Vagina (tissue), 2 donors: ENCODE results near the gene IRX5. TPM values are rescaled to one million over a fixed set of nuclear protein-coding genes. Genes with fewer than 3 reads are reported as not detected.

Source experiments
- DNase-seq, 2 donors: peaks; one replicate each; pipeline ENCODE4 v3.0.0-alpha.2; 2017; ENCODE audit errors: extremely low spot score in 2 of 2
- H3K27ac ChIP-seq: fragments of 200-600 bp; sonication (generic); one replicate; pipeline ENCODE4 v1.5.1; 2019
- H3K27me3 ChIP-seq: fragments of 200-600 bp; sonication (generic); one replicate; pipeline ENCODE4 v1.5.1; 2019
- H3K36me3 ChIP-seq, 2 donors: fragments of 200-600 bp; sonication (generic); one replicate each; pipeline ENCODE4 v1.5.1; 2017 to 2019
- H3K4me1 ChIP-seq: fragments of 200-600 bp; sonication (generic); one replicate; pipeline ENCODE4 v1.5.1; 2019
- H3K4me3 ChIP-seq, 2 donors: fragments of 200-600 bp; sonication (generic); 1 replicate in 1 of 2; 2 replicates in 1 of 2; pipeline ENCODE4 v1.5.1; 2016 to 2019
- H3K9me3 ChIP-seq: fragments of 200-600 bp; sonication (generic); one replicate; pipeline ENCODE4 v1.5.1; 2019
- POLR2A ChIP-seq, 2 donors: fragments of 450-650 bp; IDR thresholded peaks; one replicate each; pipeline ENCODE4 v1.6.1; 2017; ENCODE audit warnings: antibody characterized with exemption in 2 of 2, mild to moderate bottlenecking in 2 of 2, moderate library complexity in 2 of 2
- POLR2AphosphoS5 ChIP-seq, 2 donors: sonication (generic); formaldehyde crosslinking; IDR thresholded peaks; one replicate each; pipeline ENCODE4 v1.9.0; 2017; ENCODE audit warnings: antibody characterized with exemption in 2 of 2, mild to moderate bottlenecking in 2 of 2, low read depth in 1 of 2; ENCODE audit not compliant: insufficient read depth in 1 of 2
- intact Hi-C: fragments of 100-400 bp; cut with DNase I; formaldehyde crosslinking; loops from one replicate; pipeline ENCODE4 v1.15.1; 2023
- total RNA-seq: library from RNA; depleted of rRNA; stranded (reverse); fragments of >200 nt; gene quantifications from one replicate; pipeline ENCODE4 v1.2.3, GENCODE V29; 2016
- TF ChIP-seq, protein P1 (sequence below), 3 experiments: fragments of 450-650 bp in 2 of 3; fragments of 200-600 bp in 1 of 3; sonication (generic) in 1 of 3; IDR thresholded peaks; one replicate each; pipeline ENCODE4 v1.5.1; 2017 to 2019; ENCODE audit warnings: antibody characterized with exemption in 3 of 3, mild to moderate bottlenecking in 2 of 3, moderate library complexity in 2 of 3

IRX5 gene
- total RNA-seq, 1 donor from 2014 or later, result 11.0 TPM

DNA sequence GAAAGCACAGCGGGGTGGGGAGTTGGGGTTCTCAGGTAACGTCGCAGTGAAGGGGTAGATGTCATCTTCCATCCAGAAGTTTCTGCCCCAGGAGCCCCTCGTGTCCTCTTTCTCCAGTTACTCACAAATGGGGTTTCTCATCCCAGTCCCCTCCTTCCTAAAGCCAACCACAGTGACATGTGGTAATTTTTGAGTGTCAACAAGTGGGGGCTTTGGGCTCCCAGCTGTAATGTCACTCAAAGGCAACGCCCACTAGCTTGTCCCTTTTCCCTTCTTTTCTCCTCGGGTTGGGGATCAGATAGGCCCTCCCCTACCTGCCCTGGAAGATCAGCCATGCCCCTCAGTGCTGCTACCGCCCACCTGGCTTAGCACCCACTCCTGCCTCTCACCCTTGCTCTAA is 14.4 kb downstream of the IRX5 start:
- Histone ChIP-seq H3K4me3 (no peak overlapping the region), H3K9me3 (no peaks in the 10 kb centered on the region), H3K36me3 (no peaks in the 10 kb centered on the region), H3K27me3 (peaks cover 3% of the 10 kb centered on the region), H3K4me1 (no peaks in the 10 kb centered on the region), H3K27ac (no peak overlapping the region)
- TF ChIP-seq POLR2AphosphoS5 (IDR thresholded peaks at IDR 0.05; ENCODE audit: insufficient read depth in 1 of 2, low read depth in 1 of 2), result no peak
- no peak for TF ChIP-seq POLR2A (IDR thresholded peaks at IDR 0.05)
- TF ChIP-seq, protein P1, sequence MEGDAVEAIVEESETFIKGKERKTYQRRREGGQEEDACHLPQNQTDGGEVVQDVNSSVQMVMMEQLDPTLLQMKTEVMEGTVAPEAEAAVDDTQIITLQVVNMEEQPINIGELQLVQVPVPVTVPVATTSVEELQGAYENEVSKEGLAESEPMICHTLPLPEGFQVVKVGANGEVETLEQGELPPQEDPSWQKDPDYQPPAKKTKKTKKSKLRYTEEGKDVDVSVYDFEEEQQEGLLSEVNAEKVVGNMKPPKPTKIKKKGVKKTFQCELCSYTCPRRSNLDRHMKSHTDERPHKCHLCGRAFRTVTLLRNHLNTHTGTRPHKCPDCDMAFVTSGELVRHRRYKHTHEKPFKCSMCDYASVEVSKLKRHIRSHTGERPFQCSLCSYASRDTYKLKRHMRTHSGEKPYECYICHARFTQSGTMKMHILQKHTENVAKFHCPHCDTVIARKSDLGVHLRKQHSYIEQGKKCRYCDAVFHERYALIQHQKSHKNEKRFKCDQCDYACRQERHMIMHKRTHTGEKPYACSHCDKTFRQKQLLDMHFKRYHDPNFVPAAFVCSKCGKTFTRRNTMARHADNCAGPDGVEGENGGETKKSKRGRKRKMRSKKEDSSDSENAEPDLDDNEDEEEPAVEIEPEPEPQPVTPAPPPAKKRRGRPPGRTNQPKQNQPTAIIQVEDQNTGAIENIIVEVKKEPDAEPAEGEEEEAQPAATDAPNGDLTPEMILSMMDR (IDR thresholded peaks at IDR 0.05), result no peak
- intact Hi-C loops, result no loop called here
- DNase-seq, result peak in 1 of 2 donors; percentile 34

- H3K27me3 ChIP-seq, result no peaks in the 10 kb centered on the region
- no peaks in the 10 kb centered on the region for H3K9me3 ChIP-seq
- DNase-seq, result no peak
- H3K4me1 ChIP-seq, result no peaks in the 10 kb centered on the region
- intact Hi-C loops, result no loop called here
- H3K4me3 ChIP-seq, result no peak overlapping the region
- no peak overlapping the region for H3K27ac ChIP-seq
- TF ChIP-seq POLR2A (IDR thresholded peaks at IDR 0.05) (no peak), POLR2AphosphoS5 (IDR thresholded peaks at IDR 0.05; ENCODE audit: insufficient read depth in 1 of 2, low read depth in 1 of 2) (peak in 1 of 2 donors; percentile 71)
- TF ChIP-seq, protein P1 (IDR thresholded peaks at IDR 0.05), result no peak
- no peaks in the 10 kb centered on the region for H3K36me3 ChIP-seq
Observed at GRCh38 chr16:54946909-54947308, 16.2 kb downstream of the IRX5 start.

DNA sequence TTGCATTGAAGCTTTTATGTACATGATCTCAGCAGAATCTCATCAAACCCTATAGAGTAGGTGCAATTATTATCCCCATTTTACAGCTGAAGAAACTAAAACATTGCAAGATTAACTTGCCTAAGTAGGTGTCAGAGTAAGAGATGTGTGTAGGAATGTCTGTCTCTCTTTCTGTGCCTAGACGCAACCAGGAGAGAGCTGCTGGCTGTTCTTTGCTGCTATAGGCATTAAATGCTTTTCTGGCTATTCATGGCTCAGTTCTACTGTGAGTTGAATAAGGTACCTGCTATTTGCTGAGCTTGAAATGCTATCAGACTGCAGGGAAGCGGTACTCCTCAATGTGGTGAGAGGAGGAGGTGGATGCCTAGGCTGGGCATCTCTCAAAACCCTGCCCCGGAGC is 17.0 kb downstream of the IRX5 start:
- no peaks in the 10 kb centered on the region for H3K27me3 ChIP-seq
- no peak overlapping the region for H3K4me3 ChIP-seq
- no peak for DNase-seq
- no peaks in the 10 kb centered on the region for H3K9me3 ChIP-seq
- no peak for TF ChIP-seq POLR2AphosphoS5 (IDR thresholded peaks at IDR 0.05; ENCODE audit: insufficient read depth in 1 of 2, low read depth in 1 of 2)
- TF ChIP-seq, protein P1 (IDR thresholded peaks at IDR 0.05), result no peak
- no peak for TF ChIP-seq POLR2A (IDR thresholded peaks at IDR 0.05)
- no peaks in the 10 kb centered on the region for H3K4me1 ChIP-seq
- no peak overlapping the region for H3K27ac ChIP-seq
- intact Hi-C loops, result no loop called here
- H3K36me3 ChIP-seq, result no peaks in the 10 kb centered on the region

DNA sequence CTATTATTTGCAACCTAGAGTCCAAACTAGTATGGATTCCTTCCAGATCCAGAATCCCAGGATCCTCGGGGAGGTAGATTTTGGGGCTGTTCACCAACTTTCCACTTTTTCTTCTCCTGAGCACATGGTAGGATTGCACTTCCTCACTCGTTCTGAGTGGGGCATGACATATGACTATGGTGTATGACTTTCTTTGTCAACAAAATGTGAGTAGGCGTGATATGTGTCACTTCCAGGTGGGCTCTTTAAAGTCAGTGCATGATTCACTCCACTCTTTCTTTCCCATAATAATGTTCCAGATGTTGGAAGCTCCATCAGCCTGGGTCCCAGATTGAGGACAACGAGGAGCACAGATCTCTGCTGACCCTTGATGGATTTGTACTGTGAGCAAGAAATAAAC is 21.5 kb downstream of the IRX5 start:
- Histone ChIP-seq H3K27me3 (no peaks in the 10 kb centered on the region), H3K9me3 (no peaks in the 10 kb centered on the region), H3K4me3 (no peak overlapping the region), H3K36me3 (no peaks in the 10 kb centered on the region), H3K4me1 (no peaks in the 10 kb centered on the region), H3K27ac (no peak overlapping the region)
- intact Hi-C loops, result no loop called here
- DNase-seq, result no peak
- TF ChIP-seq POLR2AphosphoS5 (IDR thresholded peaks at IDR 0.05; ENCODE audit: insufficient read depth in 1 of 2, low read depth in 1 of 2) (no peak), POLR2A (IDR thresholded peaks at IDR 0.05) (no peak)
- TF ChIP-seq, protein P1 (IDR thresholded peaks at IDR 0.05), result no peak

- H3K4me3 ChIP-seq, result no peak overlapping the region
- H3K27ac ChIP-seq, result no peak overlapping the region
- no peaks in the 10 kb centered on the region for H3K36me3 ChIP-seq
- DNase-seq, result no peak
- no peaks in the 10 kb centered on the region for H3K27me3 ChIP-seq
- intact Hi-C loops, result no loop called here
- H3K4me1 ChIP-seq, result no peaks in the 10 kb centered on the region
- H3K9me3 ChIP-seq, result no peaks in the 10 kb centered on the region
- TF ChIP-seq, protein P1 (IDR thresholded peaks at IDR 0.05), result no peak
- TF ChIP-seq POLR2AphosphoS5 (IDR thresholded peaks at IDR 0.05; ENCODE audit: insufficient read depth in 1 of 2, low read depth in 1 of 2) (no peak), POLR2A (IDR thresholded peaks at IDR 0.05) (no peak)
Observed at GRCh38 chr16:54953461-54953860, 22.8 kb downstream of the IRX5 start.
